Spleen (tissue), 7 donors: ENCODE results near the gene MLST8.

ENCODE experiments used
- CTCF ChIP-seq, 11 experiments: fragments of 200-600 bp in 7 of 11; fragments of 450-650 bp in 4 of 11; sonication (generic) in 4 of 11; IDR thresholded peaks in 8 of 11; conservative IDR thresholded peaks in 3 of 11; 1 replicate in 7 of 11; 2 replicates in 4 of 11; pipeline versions ENCODE4 v1.4.0 to v1.8.0; 2016 to 2021; ENCODE audit warnings: antibody characterized with exemption in 11 of 11, inconsistent platforms in 4 of 11, mild to moderate bottlenecking in 1 of 11
- POLR2A ChIP-seq, 3 donors: fragments of 450-650 bp; IDR thresholded peaks; one replicate each; pipeline ENCODE4 v1.5.1; 2017; ENCODE audit warnings: antibody characterized with exemption in 3 of 3, mild to moderate bottlenecking in 1 of 3
- POLR2AphosphoS5 ChIP-seq, 3 donors: sonication (generic); formaldehyde crosslinking; IDR thresholded peaks; one replicate each; pipeline ENCODE4 v1.5.1; 2017; ENCODE audit warnings: antibody characterized with exemption in 3 of 3
- donor health status: DM: no; HTN: no; CAD: no; lungs with moderate emphysema.
- donor health status: DM: no; HTN: no; CAD: no.
- donor health status: DM: no; HTN: no; CAD: no.

GRCh38 chr16:2170587-2171435, 34.4 kb upstream of the MLST8 start:
- TF ChIP-seq CTCF (IDR thresholded peaks at IDR 0.05 in 8 of 11, conservative IDR thresholded peaks at IDR 0.05 in 3 of 11) (no peak), POLR2AphosphoS5 (IDR thresholded peaks at IDR 0.05) (peak in 1 of 3 donors; percentile 36), POLR2A (IDR thresholded peaks at IDR 0.05) (no peak)
